Stimulated activated CD4-positive, alpha-beta T cell treated with anti-CD3 and anti-CD28 coated beads, Interleukin-1b, Interleukin-23, amount 100 ng/mL, for 1 hour (primary cell): ENCODE measurements around the gene DENND5B.

Experiments
- DNase-seq, 2 donors: peaks; one replicate each; pipeline ENCODE4 v3.0.0-alpha.2; 2020; ENCODE audit warnings: low read depth in 2 of 2

Gene DENND5B

DNA sequence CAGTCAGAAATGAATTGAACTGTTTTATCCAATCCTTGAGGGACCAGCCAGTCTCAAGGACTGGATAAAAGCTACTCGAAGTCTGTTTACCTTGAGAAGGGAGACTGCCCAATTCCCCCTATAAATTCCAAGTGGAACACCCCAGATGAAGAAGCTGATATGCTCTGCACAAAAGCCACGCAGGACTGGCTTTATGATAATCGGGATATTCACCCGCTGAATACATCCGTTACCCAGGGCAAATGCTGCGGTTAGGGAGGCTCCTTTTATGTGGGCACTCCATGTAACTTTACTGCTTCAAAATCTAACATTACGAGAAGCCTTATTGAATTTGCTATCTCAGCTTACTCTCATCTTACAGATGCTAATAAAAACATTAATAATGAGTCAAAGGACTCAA lies 119.1 kb downstream of the DENND5B start:
- DNase-seq = no peak

DNA sequence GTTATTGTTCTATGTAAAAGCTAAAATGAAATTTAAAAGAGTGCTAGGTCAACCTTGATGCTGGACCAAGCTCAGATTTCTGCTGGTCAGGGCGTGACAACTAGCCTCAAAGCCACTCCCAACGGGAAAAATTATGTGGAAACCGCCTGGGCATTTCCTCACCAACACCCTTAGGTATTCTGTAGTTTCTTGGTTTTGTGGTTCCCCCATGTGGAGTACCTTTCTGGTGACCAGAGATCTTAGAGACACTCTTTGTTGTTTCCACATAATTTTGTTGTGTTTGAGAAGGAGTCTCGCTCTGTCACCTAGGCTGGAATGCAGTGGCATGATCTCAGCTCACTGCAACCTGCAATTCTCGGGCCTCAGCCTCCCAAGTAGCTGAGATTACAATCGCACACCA lies 119.9 kb downstream of the DENND5B start:
- no peak for DNase-seq

DNA sequence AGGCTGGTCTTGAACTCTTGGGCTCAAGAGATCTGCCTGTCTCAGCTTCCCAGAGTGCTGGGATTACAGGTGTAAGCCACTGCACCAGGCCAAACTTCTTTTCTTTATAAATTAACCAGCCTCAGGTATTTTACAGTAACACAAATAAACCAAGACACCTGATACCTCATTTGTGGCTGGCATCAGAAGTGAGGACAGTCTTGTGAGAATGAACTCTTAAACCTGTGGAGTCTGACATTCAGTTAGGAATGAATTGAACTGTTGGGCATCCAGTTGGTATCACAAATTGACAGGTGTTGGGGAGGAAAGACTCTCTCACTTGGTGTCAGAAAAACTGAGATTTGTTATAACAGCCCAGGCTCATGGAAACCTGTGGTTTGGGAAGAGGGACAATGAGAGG lies 120.5 kb downstream of the DENND5B start:
- DNase-seq = no peak

DNA sequence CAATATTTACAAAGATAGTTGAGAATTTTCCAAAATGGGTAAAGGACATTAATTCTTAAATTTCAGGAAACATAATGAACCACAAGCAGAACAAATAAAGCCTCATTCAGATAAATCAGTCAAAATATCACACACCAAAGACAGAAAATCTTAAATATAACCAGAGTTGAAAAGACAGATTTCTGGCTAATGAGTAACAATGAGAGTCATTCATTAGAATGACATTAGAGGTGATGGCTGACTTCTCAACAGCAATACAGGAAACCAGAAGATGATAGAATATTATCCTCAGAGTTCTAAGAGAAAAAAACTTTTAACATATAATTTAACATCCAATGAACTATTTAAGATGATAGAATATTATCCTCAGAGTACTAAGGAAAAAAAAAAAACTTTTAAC lies 124.2 kb downstream of the DENND5B start:
- DNase-seq = no peak

DNA sequence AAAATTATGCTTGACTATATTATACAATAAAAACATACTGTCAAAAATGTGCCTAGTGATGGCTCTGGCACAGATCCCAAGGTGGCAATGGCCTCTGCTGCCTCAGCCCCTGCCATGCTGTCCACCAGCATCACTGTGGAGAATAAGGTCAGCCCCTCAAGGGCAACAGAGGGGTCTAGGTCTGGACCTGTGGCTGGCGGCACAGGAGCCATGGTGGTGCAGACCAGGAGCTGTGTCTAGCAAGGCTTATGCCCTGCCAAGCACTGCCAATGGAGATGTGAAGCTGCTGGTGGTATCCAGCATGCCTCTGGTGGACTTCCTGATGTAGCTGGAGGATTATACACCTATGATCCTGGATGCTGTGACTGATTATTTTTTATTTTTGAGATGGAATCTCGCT lies 125.9 kb downstream of the DENND5B start:
- no peak for DNase-seq

DNA sequence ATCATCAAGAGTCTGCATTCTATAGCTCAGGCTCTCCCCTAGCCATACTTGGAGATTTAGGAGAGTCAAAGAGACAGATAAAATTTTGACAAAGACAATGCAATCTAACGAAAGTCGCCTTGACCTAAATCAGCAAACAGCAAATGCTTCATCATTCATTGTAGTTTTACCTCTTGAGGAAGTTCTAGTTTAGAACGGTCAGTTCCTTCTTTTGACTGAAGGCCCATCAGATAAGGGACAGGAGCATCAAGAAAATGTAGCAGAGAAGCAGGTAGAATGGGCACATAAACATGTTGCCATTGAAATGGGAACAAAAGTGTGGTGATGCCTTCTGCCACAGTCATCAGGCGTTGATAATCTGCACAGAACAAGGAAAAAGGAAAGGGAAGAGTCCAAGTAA lies 130.9 kb downstream of the DENND5B start:
- no peak for DNase-seq

DNA sequence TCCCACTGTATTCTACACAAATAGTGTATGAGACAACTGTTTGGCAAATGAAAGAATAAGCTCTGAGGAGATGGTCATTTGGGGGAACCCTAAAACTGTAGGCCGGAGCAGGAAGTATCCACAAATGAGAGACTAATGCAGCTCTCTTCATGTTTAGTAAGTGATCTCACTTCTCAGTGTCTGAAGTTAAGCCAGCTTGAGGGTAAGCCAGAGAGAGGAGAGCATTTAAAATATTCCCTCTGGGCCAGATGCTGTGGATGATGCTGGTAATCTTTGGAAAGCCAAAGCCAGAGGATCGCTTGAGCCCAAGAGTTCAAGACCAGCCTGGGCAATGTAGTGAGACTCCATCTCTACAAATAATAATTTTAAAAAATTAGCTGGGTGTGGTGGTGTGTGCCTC lies 134.4 kb downstream of the DENND5B start:
- no peak for DNase-seq

DNA sequence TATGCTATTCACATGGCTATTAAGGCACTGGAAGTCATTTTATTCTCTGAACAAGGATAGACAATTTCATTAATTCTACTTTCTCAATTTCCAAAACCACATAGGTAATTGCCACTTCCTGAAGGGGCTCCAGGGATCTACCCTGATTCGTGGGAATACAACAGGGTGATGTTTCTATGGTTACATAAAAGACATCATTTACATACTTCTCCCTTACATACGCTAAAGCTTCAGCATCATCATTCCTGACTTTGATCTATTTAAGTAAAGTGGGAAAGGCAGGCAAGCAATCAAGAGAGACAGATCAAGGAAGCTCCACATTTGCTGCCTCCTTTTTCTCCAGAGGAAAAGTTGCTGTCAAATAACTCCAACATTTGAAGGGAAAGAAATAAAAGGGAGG lies 146.2 kb downstream of the DENND5B start:
- no peak for DNase-seq

DNA sequence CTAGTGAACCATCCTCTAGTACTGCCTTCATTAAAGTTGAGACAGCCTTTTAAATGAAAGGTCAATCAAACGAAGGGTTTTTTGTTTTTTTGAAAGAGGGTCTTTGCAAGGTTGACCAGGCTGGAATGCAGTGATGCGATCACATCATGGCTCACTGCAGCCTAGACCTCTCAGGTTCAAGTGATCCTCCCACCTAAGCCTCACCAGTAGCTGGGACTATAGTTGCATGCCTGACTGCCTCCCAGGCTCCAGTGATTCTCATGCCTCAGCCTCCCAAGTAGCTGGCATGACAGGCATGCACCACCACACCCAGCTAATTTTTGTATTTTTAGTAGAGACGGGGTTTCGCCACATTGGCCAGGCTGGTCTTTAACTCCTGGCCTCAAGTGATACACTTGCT lies 150.3 kb downstream of the DENND5B start:
- DNase-seq = no peak

DNA sequence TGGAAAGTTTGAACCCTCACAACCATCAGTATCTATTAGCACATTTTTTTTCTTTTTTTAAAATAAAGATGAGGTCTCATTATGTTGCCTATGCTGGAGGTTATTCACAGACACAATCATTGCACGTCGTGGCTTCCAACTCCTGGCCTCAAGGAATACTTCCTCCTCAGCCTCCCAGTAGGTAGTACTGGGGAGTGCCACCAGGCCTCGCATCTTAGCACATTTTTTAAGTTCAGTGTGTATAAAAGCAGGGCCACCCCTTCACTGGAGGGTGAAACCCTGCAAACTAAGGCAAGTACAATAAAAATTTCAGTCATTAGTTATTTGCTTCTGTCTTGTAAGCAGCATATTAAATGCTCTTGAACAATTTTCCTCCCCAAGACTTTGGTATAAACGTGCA lies 150.8 kb downstream of the DENND5B start:
- no peak for DNase-seq

DNA sequence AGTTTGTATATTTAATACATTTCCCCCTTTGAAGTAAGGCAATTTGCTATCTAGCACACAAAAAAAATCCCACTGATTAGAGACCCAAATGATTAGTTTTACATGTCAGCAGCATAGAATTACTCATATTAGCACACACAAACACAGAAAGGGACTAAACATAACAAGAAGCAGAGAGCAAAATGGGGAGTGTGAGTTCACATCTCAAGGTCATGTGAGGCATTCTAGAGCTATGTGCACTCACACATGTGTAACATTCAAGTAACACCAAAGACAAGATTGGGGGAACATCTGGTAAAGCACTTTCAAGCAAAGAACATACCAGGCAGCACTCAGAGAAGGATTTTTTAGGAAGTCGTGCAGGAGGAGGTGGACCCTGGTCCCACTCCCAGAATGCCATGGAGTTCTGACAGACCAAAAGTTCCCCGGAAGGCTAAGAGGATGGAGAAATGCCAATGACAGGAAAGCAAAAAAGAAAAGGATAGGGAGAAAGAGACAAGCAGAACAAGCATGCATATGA lies 159.2 kb downstream of the DENND5B start:
- no peak for DNase-seq

DNA sequence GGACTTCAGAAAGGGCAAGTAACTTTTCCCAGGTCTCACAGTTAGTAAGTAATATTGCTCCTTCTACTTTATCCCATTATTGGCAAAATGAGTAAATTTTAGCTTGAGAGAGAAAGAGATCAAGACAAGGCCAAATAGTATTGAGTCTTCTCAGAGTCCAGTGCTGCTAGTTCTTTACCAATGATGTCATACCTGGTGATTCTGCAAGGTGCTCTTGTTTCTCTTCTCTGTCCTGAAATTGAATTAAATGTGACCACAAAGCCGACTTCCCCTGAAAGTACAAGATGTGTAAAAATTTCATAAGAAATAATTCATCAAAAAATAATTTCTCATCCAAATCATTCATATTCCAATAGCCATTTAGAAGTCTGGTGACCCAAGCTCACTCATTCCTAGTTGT lies 167.5 kb downstream of the DENND5B start:
- DNase-seq = no peak

DNA sequence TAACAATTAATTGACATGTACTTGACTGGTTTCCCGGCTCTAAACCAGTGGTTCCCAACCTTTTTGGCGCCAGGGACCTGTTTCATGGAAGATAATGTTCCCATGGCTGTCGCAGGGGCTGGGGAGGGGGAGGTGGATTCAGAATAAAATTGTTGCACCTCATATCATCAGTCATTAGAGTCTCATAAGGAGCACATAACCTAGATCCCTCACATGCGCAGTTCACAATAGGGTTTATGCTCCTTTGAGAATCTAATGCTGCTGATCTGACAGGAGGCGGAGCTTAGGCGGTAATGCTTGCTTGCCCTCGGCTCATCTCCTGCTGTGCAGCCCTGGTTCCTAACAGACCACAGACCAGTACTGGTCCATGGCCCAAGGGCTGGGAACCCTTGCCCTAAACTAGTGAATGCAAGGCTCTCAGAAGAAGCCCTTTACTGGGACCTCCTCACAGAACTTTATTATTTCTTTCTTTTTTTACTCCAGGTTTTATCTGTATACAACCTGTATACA lies 178.6 kb downstream of the DENND5B start:
- DNase-seq = no peak

DNA sequence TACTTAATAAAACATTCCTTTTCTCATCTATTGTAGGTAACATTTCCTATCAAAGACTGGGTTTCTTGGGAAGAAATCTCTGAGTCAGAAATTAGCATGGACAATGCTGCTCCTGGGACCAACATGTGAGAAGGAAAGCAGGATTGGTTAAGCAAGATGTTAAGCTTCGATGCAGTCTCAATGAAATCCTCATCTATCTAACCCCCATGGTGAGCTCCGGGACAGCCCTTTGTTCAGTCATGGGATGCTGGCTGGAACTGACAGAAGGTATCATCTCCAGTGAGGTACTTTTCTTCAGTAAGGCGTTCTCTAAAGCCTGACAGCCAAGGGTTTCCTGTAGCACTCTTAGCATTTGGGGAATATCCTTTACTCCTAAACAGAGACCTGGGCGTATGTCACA lies 182.2 kb downstream of the DENND5B start:
- no peak for DNase-seq

DNA sequence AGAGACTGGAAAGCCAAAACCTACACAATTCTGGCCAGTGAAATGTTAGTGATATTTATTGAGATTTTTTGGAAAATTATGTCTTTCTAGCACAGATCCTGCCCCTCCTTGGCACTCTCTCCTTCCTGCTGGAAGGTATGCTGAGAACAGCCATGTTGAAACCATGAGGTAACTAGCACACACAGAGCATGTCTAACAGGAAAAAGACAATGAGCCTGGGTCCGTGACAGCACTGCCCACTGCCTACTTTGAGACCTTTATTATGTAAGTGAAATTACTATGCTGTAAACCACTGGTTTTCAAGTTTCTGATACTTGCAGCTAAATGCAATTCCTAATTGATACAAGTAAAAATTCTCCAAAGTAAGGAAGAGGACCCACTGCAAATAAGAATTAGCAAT lies 183.4 kb downstream of the DENND5B start:
- DNase-seq = no peak

DNA sequence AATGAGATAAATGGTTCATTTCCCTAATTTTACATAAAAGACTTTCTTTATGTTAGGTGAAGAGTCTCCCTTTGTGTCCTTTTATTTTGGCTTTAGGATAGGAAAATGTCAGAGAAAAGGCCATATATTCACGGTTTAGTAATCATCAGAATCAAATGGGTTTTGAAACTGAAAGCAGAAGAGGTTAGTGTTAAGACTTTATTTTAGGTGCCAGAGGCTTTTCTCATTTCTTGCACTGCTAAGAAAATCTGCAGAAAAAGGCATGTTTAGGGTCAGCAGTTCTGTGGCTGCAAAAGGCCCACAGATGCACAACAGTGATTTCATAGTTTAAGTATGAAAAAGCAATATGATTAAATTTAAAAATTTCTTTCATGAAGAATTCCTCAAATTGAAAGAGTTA lies 184.6 kb downstream of the DENND5B start:
- no peak for DNase-seq

DNA sequence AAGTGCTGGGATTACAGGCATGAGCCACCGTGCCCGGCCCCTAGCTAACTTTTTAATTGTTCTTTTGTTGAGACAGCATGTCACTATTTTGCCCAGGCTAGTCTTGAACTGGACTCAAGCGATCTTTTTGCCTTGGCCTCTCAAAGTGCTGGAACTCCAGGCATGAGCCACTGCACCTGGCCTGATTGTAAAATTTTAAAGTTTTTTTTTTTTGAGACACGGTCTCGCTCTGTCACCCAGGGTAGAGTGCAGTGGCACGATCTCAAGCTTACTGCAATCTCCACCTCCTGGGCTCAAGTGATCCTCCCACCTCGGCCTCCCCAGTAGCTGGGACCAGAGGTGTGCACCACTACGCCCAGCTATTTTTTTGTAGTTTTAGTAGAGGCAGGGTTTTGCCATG lies 185.9 kb downstream of the DENND5B start:
- DNase-seq = no peak

DNA sequence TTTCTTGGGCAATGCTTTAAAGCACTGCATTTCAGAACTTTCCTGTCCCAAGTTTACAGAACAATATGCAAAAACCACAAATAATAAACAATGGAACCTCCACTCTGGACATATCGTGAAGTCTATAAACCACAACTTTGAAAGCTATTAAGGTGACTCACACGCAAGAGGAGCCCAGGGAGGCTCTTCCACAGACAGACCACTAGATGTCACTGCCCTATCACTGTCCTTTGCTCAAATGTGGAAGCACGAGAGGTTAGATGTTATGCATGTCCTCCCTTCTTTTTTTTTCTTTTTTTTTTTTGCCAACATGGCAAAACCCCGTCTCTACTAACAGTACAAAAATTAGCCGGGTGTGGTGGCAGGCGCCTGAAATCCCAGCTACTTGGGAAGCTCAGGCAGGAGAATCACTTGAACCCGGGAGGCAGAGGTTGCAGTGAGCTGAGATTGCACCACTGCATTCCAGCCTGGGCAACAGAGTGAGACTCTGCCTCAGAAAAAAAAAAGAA lies 187.8 kb downstream of the DENND5B start:
- DNase-seq = peak; percentile 7 to 12

DNA sequence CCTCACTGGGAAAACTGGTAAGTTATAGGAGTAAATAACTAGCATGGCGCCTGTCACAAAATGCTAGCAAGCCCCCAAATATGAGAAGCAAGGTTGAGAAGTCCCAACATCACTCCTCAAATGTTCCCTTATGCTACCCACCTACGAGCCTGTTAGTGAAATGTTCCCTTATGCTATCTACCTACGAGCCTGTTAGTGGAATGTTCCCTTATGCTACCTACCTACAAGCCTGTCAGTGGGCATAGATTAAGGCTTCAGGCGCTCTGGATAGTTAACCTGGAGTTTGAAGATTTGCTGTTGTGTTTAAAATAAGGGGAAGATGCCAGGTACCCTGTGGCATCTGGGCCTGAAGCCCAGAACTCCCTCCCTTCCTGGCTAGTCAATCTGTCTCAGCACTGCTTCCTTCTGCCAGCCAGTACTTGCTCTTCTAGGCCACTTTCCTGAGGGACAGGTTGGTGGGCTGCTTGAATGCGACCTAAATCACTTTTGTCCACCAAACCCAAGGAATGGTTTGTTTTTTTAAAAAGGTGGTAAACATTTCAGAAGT lies 197.9 kb downstream of the DENND5B start:
- no peak for DNase-seq

DNA sequence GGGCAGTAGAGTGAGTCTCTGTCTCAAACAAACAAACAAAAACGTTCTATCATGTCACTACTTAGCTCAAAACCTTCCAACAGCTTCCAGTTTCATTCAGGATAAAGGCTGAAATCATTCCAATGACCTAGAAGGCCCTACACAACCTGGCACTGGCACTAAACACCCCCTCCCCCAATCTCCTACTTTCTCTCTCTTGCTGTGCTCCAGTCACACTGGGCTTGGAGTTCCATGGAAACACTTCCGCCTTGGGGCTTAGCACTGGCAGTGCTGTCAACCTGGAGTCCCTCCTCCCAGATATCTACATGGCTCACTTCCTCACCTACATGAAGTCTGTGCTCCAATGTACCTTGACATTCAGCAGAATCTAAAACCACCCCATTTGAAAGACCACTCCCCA lies 199.9 kb downstream of the DENND5B start:
- no peak for DNase-seq

DNA sequence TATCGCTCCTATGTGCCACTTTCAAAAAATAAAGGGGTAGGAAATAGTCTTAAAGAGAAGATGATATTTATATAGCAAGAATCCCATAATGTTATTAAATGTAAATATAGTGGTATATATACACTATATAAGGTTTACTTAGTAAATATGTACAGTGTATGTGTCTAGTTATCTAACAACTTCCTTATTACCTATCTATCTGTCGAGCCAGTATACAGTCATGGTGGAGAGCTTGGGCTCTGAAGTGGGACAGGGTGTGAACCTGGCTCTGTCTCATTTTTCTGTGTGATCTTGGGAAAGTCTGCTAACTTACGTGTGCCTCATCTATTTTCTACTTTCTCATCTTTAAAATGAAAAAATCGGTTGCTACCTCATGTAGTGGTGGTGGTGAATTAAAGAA lies 202.2 kb downstream of the DENND5B start:
- no peak for DNase-seq

DNA sequence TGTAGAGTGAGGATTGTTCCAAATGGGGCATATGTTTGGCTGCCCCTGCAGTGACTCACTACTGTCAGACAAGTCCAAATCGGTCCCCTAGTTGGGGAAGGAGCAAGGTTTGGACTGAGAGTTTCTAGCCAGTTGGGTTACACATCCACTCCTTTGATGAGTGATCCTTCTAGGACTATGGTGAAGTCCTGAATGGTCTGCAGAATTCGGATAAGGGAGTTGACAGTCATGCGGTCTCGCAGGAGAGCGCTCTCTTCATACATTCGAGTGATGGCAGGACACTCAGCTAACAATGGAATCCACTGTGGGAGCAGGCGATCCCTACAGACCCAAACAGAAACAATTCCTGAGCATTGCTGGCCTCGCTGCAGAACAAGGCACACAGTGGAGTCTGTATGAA lies 203.5 kb downstream of the DENND5B start:
- DNase-seq = no peak

DNA sequence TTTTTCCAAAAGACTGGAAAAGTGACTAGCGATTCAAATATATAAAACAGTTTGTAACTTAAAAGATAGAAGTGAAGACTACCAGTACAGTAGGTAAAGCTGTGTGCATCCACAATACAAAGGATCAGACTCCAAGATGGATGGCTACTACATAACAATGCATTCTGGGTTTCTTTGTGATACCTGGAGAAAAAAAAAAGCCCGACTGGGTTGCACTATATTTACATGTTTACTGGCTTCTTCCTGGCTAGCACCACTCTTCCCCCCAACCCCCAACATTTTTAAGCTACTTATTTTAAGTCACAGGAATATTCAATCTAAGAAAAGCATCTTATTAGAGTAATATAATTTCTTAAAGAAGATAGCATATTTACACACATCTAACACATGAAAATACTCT lies 203.9 kb downstream of the DENND5B start:
- no peak for DNase-seq

DNA sequence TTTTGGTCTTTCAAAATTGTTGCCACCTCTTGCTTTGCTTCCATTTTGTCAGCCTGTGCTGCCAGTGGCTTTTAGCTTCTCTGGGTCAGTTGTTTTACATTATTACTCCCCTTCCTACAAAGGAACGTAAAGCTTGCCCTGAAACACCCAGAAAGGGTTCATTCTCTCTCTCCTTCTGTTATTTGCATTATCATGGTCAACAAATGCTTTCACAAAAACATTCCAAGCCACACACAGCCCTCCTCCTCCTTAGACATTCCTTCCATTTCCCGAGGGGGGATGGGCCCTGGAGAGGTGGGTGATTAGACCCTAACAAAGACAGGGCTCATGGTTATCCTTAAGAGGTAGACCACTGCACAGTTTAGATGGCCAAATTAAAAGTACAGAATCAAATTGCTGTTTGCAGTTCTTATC lies 204.6 kb downstream of the DENND5B start:
- DNase-seq = no peak
